Esophagus muscularis mucosa (tissue), 4 donors: Measurements from ENCODE around the gene SPTBN2. TPM values are rescaled to one million over a fixed set of nuclear protein-coding genes. Genes with fewer than 3 reads are reported as not detected.

Experiments
- DNase-seq: peaks from one replicate; pipeline ENCODE4 v3.0.0-alpha.2; 2017; ENCODE audit errors: extremely low spot score
- H3K27ac ChIP-seq, 4 donors: fragments of 200-600 bp; sonication (generic); replicated peaks in 1 of 4; 1 replicate in 3 of 4; 2 replicates in 1 of 4; pipeline ENCODE4 v1.5.1; 2016 to 2019; ENCODE audit warnings: mild to moderate bottlenecking in 1 of 4
- H3K27me3 ChIP-seq, 4 donors: fragments of 200-600 bp; sonication (generic); one replicate each; pipeline versions ENCODE4 v1.5.1 to v1.6.0; 2016 to 2019
- H3K36me3 ChIP-seq, 4 donors: fragments of 200-600 bp; sonication (generic); one replicate each; pipeline ENCODE4 v1.5.1; 2016 to 2019
- H3K4me1 ChIP-seq, 4 donors: fragments of 200-600 bp; sonication (generic); one replicate each; pipeline ENCODE4 v1.5.1; 2016 to 2019
- H3K4me3 ChIP-seq, 4 donors: fragments of 200-600 bp; sonication (generic); 1 replicate in 2 of 4; 2 replicates in 2 of 4; pipeline ENCODE4 v1.5.1; 2016 to 2019; ENCODE audit warnings: mild to moderate bottlenecking in 4 of 4, moderate library complexity in 1 of 4
- H3K9me3 ChIP-seq, 4 donors: fragments of 200-600 bp; sonication (generic); 1 replicate in 3 of 4; 2 replicates in 1 of 4; pipeline ENCODE4 v1.5.1; 2016 to 2019
- EP300 ChIP-seq: sonication (generic); formaldehyde crosslinking; IDR thresholded peaks from one replicate; pipeline ENCODE4 v1.6.1; 2017; ENCODE audit warnings: antibody characterized with exemption
- POLR2A ChIP-seq: fragments of 450-650 bp; IDR thresholded peaks from one replicate; pipeline ENCODE4 v1.6.1; 2017; ENCODE audit warnings: antibody characterized with exemption, moderate library complexity, mild to moderate bottlenecking, low read depth
- POLR2AphosphoS5 ChIP-seq, 2 donors: sonication (generic); formaldehyde crosslinking; IDR thresholded peaks; one replicate each; pipeline ENCODE4 v1.6.1; 2017; ENCODE audit warnings: antibody characterized with exemption in 2 of 2
- WGBS: methylation state at CpG from one replicate; pipeline ENCODE4 v1.1.5; 2018; 5-methylcytosine and 5-hydroxymethylcytosine counted together
- intact Hi-C: fragments of 100-400 bp; cut with DNase I; formaldehyde crosslinking; loops from one replicate; pipeline ENCODE4 v1.15.1; 2023
- total RNA-seq, 4 donors: library from RNA; depleted of rRNA; stranded (reverse); fragments of >200 nt; gene quantifications; one replicate each; pipeline versions ENCODE4 v1.1.0 to v1.2.1, GENCODE V29; 2016
- TF ChIP-seq, protein P1 (sequence below), 3 experiments: fragments of 200-600 bp in 2 of 3; fragments of 450-650 bp in 1 of 3; sonication (generic) in 2 of 3; IDR thresholded peaks; one replicate each; pipeline ENCODE4 v1.5.1; 2017 to 2019; ENCODE audit warnings: antibody characterized with exemption in 3 of 3, mild to moderate bottlenecking in 2 of 3, moderate library complexity in 1 of 3

Gene SPTBN2
- total RNA-seq, 4 donors from 2014 or later = 3.3 to 12.5 (median 10.0) TPM

DNA sequence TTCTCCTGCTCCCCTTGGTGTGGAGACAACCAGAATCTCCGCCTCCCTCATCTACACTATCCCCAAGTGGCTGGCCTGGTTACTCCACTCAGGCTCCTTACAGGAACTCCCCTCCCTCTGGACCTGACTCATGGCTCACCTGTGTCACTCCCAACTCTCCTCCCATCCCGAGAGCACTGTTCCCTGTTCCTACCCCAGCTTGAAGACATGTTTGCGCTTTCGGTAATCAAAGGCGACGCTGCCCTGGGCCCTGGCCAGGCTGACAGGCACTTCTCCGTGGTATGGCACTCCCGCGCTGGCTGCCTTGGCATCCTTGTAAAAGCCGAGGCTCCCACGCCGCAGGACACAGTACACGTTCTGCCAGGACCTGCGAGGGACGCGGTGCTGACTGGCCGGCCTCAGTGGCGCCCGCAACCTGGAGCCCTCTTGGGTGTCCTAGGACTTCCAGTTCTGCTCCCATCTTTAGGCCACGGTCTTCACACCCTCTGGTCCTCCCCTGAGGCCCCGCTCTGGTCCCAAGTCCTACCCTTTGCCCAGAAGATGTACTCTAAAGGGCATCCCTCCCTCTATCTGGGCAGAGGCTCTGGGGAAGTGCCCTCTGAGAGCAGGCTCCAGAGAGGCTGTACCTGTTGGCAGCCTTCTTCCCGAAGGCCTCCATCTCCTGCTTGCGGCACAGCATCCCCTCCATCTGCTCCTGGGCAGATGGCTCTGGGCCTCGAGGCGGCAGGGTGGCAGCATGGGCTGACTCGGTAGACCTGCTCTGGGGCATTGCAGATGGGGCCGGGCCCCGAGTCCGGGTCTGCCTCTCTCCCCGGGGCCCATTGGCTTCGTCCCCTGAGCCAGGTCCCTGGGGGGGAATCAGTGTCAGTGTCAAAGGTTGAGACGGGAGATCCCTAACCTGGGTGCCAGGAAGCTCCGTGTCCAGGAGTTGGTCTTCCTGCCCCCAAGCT, 41.9 kb downstream of the SPTBN2 start:
- no peaks in the 10 kb centered on the region for H3K9me3 ChIP-seq
- no peaks in the 10 kb centered on the region for H3K27me3 ChIP-seq
- 94% methylated on average over 22 of the region's 33 CpGs for whole genome bisulfite sequencing
- TF ChIP-seq, protein P1, sequence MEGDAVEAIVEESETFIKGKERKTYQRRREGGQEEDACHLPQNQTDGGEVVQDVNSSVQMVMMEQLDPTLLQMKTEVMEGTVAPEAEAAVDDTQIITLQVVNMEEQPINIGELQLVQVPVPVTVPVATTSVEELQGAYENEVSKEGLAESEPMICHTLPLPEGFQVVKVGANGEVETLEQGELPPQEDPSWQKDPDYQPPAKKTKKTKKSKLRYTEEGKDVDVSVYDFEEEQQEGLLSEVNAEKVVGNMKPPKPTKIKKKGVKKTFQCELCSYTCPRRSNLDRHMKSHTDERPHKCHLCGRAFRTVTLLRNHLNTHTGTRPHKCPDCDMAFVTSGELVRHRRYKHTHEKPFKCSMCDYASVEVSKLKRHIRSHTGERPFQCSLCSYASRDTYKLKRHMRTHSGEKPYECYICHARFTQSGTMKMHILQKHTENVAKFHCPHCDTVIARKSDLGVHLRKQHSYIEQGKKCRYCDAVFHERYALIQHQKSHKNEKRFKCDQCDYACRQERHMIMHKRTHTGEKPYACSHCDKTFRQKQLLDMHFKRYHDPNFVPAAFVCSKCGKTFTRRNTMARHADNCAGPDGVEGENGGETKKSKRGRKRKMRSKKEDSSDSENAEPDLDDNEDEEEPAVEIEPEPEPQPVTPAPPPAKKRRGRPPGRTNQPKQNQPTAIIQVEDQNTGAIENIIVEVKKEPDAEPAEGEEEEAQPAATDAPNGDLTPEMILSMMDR (IDR thresholded peaks at IDR 0.05) = no peak
- no peak for TF ChIP-seq EP300
- TF ChIP-seq POLR2A = no peak
- TF ChIP-seq POLR2AphosphoS5 (IDR thresholded peaks at IDR 0.05) = no peak
- H3K4me3 ChIP-seq = no peak overlapping the region
- H3K36me3 ChIP-seq = no peaks in the 10 kb centered on the region
- DNase-seq = no peak
- H3K27ac ChIP-seq = no peak overlapping the region
- intact Hi-C loops = no loop called here
- H3K4me1 ChIP-seq = no peaks in the 10 kb centered on the region

DNA sequence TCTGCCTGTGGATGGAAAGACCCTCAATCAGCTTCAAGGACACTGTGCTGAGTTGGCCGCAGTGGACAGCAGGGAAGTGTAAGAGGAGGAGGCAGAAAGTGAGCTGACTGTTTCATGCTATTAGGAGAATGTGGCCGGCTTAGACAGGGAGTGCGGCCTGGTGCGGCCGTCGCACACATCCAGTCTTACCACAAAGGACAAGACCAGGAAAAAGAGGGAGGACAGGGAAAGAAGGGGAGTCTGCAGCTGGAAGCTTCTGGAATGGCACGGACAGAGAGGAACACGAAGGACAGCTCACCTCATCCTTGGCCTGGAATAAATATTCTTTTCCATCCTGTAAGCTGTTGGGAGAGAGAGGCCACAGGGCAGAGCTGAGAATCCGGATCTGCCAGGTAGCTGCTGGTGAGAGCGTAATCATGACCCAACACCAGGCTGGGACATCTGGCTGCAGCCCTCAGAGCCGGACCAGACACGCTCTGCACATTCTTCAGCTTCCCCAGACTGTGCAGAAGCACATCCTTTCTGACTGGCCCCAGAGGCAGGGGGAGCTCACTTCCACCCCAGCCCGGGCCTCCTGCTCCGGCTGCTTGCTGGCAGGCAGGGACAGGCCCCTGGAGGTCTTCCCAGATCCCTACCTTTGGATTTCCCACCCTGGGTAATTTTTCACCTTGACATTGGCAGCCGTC, 42.8 kb downstream of the SPTBN2 start:
- intact Hi-C loops = no loop called here
- Histone ChIP-seq H3K36me3 (no peaks in the 10 kb centered on the region), H3K4me1 (no peaks in the 10 kb centered on the region), H3K9me3 (no peaks in the 10 kb centered on the region), H3K27ac (no peak overlapping the region), H3K27me3 (no peaks in the 10 kb centered on the region), H3K4me3 (no peak overlapping the region)
- 83% methylated on average over 15 of the region's 15 CpGs for WGBS
- TF ChIP-seq, protein P1 (IDR thresholded peaks at IDR 0.05) = no peak
- TF ChIP-seq POLR2A (no peak), EP300 (no peak), POLR2AphosphoS5 (IDR thresholded peaks at IDR 0.05) (no peak)
- no peak for DNase-seq

DNA sequence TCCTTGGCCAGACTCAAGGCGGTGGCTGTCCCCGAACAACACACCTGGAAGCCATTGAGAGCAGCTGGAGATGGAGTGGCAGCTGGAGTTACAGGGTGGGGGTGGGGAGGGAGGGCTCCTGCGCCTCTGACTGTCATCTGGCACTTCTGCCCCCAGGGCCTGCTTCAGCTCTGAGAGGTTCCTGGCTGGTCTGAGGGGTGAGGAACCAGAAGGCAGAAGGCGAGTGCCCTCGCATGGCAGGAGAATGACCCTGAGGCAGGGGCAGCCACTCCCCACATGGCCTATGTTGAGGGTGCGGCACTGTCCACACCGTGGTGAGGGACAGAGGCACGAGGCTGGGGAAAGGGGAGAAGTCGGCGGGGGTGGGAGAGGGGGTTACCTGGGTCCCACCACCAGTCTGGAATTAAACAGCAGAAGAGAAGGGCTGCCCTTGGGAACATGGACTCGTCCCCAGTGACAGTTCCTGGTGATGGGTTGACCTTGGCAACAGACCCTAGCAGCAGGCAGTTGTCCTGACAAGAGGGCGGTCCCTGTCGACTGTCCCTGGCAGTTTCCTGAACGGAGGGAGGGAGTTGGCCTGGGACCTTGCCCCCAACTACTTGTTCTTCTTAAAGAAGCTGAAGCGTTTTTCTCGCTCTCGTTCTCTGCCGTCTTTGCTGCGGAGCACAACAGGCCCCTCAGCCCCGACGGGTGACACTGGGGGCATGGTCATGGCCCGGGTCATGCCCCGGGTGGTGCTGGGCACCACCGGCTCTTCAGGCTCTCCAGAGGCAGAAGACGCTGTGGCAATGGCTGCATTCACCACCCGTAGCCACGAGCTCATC, 43.5 kb downstream of the SPTBN2 start:
- no peak for DNase-seq
- Histone ChIP-seq H3K27me3 (no peaks in the 10 kb centered on the region), H3K36me3 (no peaks in the 10 kb centered on the region), H3K9me3 (no peaks in the 10 kb centered on the region), H3K4me3 (no peak overlapping the region), H3K27ac (no peak overlapping the region), H3K4me1 (no peaks in the 10 kb centered on the region)
- 88% methylated on average over 27 of the region's 27 CpGs for WGBS
- intact Hi-C loops = no loop called here
- no peak for TF ChIP-seq POLR2A
- TF ChIP-seq POLR2AphosphoS5 (IDR thresholded peaks at IDR 0.05) = no peak
- TF ChIP-seq, protein P1 (IDR thresholded peaks at IDR 0.05) = no peak
- TF ChIP-seq EP300 = no peak

DNA sequence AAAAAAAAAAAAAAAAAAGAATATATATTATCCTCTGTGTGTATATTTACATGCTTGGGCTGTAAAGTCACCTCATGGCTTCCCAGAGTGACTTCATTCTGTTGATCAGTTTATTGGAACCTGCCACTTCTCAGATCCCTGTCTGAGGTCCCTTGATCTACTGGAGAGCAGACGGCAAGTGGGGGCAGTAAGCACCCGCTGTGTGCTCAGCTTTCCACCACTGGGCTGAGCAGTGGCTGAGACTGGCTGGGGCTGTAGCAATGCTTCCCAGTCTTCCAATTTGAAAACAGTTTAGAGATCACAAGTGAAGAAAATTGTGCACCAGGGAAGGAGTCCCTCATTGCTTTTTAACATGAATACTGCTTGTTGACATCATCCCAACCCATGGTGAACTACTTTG, 44.4 kb downstream of the SPTBN2 start:
- no peak overlapping the region for H3K4me3 ChIP-seq
- intact Hi-C loops = no loop called here
- no peaks in the 10 kb centered on the region for H3K36me3 ChIP-seq
- TF ChIP-seq EP300 (no peak), POLR2A (no peak), POLR2AphosphoS5 (IDR thresholded peaks at IDR 0.05) (no peak)
- TF ChIP-seq, protein P1 (IDR thresholded peaks at IDR 0.05) = no peak
- H3K27me3 ChIP-seq = no peaks in the 10 kb centered on the region
- no peaks in the 10 kb centered on the region for H3K9me3 ChIP-seq
- WGBS = 100% methylated on average over 2 of the region's 2 CpGs
- no peaks in the 10 kb centered on the region for H3K4me1 ChIP-seq
- no peak for DNase-seq
- no peak overlapping the region for H3K27ac ChIP-seq
